Ecto neural progenitor cell (in vitro differentiated cells): ENCODE results near the gene GRM3.
A peak's percentile ranks its signal among the peaks of the same experiment; 100 is the strongest.

Experiments used
- DNase-seq: peaks from one replicate; pipeline ENCODE4 v3.0.0-alpha.2; 2018; ENCODE audit warnings: low spot score

GRM3 gene

GRCh38 chr7:86786376-86786775 is 142.7 kb downstream of the GRM3 start:
- no peak for DNase-seq

- DNase-seq: no peak
Observed at GRCh38 chr7:86788948-86789347, 145.2 kb downstream of the GRM3 start.

DNA sequence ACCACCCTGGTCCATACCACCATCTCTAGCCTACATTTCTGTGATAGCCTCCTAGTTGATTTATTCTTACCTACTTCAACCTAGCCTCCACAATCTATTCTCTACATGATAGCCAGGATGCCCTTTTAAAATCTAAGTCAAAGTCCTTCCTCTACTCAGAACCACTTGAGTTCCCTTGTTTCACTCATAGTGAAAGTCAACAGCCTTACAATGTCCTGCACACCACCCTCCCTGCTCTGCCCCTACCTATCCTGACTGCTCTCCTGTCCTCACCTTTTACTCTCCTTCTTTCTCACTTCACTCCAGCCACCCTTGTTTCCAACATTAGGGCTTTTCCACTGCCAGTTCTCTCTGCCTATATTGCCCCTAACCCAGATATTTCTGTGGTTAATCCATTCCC is 146.7 kb downstream of the GRM3 start:
- DNase-seq: no peak

GRCh38 chr7:86792260-86792659 is 148.6 kb downstream of the GRM3 start:
- DNase-seq: no peak

GRCh38 chr7:86793136-86793535 is 149.4 kb downstream of the GRM3 start:
- DNase-seq: no peak

DNA sequence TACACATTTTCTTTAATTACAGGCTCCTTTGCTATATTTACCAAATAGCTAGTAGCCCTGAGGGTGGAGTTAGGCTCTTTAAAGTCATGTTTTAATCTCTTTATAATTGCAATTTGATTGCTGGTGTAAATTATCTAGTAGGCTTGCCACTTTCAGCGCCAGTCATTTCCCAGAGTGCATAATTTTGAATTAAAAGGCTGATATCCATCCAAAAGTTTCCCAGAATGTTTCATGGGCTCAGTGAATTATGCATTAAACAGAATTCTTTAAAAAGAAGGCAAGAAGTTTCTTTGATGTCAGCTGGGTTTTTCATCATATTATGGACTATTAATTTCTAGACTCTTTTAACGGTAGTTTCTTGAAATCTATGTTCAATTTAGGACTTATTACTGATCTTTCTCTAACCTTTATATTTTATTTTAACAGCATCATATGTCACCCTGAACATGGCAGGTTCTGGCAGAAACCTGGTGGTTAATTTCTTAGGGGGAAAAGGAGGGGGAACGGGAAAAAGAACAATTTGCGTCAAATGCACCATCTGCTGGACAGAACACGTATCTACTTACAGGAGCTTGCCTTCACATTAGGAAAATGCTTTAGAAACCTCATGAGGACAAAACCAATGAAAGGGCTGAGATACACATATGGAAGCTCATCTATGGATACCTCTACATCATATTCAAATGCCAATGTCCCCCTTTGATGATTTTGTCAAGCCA is 171.1 kb downstream of the GRM3 start:
- no peak for DNase-seq

GRCh38 chr7:86815556-86815955 is 171.8 kb downstream of the GRM3 start:
- DNase-seq: no peak

DNA sequence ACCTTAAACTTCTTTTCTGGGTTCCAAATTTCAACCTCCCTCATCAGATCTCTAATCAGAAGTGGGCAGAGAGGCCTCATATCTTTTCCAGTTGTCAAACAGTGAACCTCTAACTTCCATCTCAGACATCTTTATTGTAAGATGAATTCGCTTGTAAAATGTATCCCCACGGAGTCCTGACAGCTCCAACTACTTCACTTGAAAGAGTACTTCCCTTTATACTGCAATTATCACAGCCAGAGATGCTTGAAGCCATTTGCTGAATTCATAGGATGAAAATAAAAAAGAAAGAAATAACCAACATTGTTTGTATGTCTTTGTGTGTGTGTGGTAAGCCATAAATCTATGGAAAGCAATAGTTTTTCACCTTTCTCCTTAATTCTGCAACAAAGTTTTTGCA is 175.2 kb downstream of the GRM3 start:
- DNase-seq: no peak

- DNase-seq: no peak
Observed at GRCh38 chr7:86823769-86824168, 180.1 kb downstream of the GRM3 start.

GRCh38 chr7:86825264-86825663 is 181.6 kb downstream of the GRM3 start:
- DNase-seq: no peak

- DNase-seq: no peak
Observed at GRCh38 chr7:86826948-86827347, 183.2 kb downstream of the GRM3 start.

DNA sequence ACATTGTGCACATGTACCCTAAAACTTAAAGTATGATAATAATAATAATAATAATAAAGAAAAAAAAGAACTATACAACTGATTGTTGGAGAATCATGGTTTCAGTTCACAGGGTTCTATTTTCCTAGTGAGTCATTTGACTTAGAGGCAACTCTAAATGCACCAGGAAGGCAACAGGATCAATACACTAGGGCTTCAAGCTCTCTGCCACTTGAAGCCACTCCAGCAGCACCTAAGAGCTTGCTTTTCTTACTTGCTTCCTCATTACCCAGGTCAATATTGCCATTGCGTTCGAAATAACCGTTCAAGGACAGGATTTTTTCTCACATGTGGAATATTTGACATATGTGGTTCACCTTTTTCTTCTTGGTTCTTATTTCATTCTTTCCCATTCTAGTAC is 189.7 kb downstream of the GRM3 start:
- no peak for DNase-seq

DNA sequence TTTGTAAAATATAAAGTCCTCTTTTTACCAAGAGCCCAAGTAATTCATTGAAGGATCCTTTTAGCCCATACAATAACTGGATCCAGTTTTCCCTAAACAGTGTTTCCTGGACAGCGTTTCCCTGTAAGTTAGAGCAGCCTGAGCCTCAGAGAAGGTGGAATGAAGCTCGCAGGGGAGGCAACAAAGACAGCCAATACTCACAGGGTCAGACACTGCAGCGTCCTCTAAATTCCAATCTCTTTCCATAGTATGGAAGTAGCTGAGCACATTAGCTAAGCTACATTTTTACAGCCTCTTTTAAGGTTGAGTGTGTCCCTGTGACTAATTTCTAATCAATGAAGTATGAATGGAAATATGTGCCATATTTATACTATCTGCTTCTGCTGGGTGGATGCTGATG is 193.5 kb downstream of the GRM3 start:
- no peak for DNase-seq

DNA sequence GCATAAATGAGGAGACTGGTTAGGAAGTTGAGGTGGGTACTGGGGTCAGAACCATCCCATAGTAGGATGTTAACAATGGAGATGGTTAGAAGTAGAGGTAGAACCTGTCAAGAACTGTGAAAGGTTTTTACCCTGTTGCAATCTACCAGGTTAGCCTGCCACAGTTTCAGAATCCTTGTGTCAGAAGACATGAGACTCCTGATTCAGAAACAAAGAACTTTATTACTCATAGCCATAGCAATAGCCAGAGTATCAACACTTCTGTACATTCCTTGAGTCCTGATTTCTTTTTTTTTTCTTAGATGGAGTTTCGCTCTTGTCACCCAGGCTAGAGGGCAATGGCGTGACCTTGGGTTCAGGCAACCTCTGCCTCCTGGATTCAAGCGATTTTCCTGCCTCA is 200.9 kb downstream of the GRM3 start:
- no peak for DNase-seq

DNA sequence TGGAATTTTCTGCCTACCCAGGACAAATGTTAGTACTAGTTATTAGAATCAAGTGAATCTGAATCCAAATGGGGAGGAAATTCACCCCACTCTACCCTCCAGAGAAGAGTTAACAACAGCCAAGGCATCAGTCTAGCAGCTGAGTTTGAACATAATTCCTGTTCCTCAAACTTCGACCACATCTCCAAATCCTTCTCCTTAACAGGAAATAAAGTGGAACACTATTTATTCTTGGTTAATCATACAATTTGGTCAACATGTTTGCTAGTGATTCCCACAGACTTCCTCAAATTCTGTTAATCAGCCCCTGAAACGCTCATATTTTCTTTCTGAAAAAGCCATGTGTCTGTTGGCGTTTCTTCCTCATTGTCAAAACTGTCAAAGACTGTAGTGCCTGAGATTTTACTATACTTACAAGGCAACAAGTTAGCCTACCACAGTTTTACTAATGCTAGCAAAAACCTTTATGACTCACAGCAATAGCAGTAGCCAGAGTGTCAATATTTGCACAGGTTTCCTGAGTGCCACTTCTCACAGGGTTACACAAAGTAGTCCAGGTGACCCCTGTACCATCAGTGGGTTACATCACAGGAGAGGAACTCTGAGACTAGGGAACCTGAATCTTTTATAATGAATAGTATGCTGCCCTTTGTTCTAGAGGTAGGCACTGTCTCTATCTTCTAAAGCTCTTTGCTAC is 202.9 kb downstream of the GRM3 start:
- DNase-seq: no peak

GRCh38 chr7:86848226-86848625 is 204.5 kb downstream of the GRM3 start:
- DNase-seq: no peak

- DNase-seq: no peak
Observed at GRCh38 chr7:86851566-86851965, 207.9 kb downstream of the GRM3 start.

- DNase-seq: no peak
Observed at GRCh38 chr7:86863452-86863851, 219.7 kb downstream of the GRM3 start.

GRCh38 chr7:86867163-86867762 is 223.6 kb downstream of the GRM3 start:
- DNase-seq: peak; percentile 43

- DNase-seq: no peak
Observed at GRCh38 chr7:86876146-86876545, 232.4 kb downstream of the GRM3 start.

GRCh38 chr7:86884152-86884551 is 240.4 kb downstream of the GRM3 start:
- no peak for DNase-seq

- no peak for DNase-seq
Observed at GRCh38 chr7:86889501-86889900, 245.8 kb downstream of the GRM3 start.

- DNase-seq: no peak
Observed at GRCh38 chr7:86898171-86898570, 254.5 kb downstream of the GRM3 start.

GRCh38 chr7:86900886-86901285 is 257.2 kb downstream of the GRM3 start:
- no peak for DNase-seq
